A549 (cell line): ENCODE results near the gene SLC2A13.

Experiments
- CBX8 ChIP-seq: fragments of 200-600 bp; sonication (generic); IDR thresholded peaks from 2 replicates; pipeline ENCODE4 v1.6.1; 2016
- EP300 ChIP-seq, 2 experiments: fragments of >200 bp; sonication (Bioruptor Twin); formaldehyde crosslinking; IDR thresholded peaks; 2 replicates in 1 of 2; 3 replicates in 1 of 2; pipeline ENCODE4 v1.6.1; 2016 to 2017
- HOXB13 ChIP-seq: fragments of 250-450 bp; sonication (Bioruptor Pico); IDR thresholded peaks from 2 replicates; pipeline ENCODE4 v1.5.0; 2020; ENCODE audit warnings: low read depth, mild to moderate bottlenecking, moderate library complexity
- NR3C1 ChIP-seq: fragments of >200 bp; sonication (Bioruptor Twin); formaldehyde crosslinking; IDR thresholded peaks from 3 replicates; pipeline ENCODE4 v1.6.1; 2017
- PHF8 ChIP-seq: fragments of 200-600 bp; sonication (generic); IDR thresholded peaks from 2 replicates; pipeline ENCODE4 v1.6.1; 2016; ENCODE audit warnings: low read depth, mild to moderate bottlenecking, antibody characterized with exemption, moderate library complexity, borderline replicate concordance
- POLR2A ChIP-seq: IDR thresholded peaks from 2 replicates; pipeline ENCODE4 v1.6.1; 2012; ENCODE audit warnings: mild to moderate bottlenecking, low read length
- RAD21 ChIP-seq, 2 experiments: fragments of >200 bp in 1 of 2; sonication (Bioruptor Twin) in 1 of 2; formaldehyde crosslinking in 1 of 2; IDR thresholded peaks in 1 of 2; conservative IDR thresholded peaks in 1 of 2; 2 replicates in 1 of 2; 3 replicates in 1 of 2; pipeline ENCODE4 v1.6.1; 2012 to 2018; ENCODE audit warnings: inconsistent platforms in 1 of 2
- RCOR1 ChIP-seq: fragments of 150-350 bp; IDR thresholded peaks from 2 replicates; pipeline ENCODE4 v1.6.1; 2014; ENCODE audit warnings: antibody characterized with exemption, low read length, low read depth
- RFX5 ChIP-seq: fragments of 450-650 bp; IDR thresholded peaks from 2 replicates; pipeline ENCODE4 v1.7.1; 2014; ENCODE audit warnings: antibody characterized with exemption, mild to moderate bottlenecking, moderate library complexity
- SMC3 ChIP-seq: fragments of >200 bp; sonication (Bioruptor Twin); formaldehyde crosslinking; IDR thresholded peaks from 3 replicates; pipeline ENCODE4 v1.6.1; 2018; ENCODE audit warnings: inconsistent platforms
- TF ChIP-seq, protein P1 (sequence below): fragments of >200 bp; sonication (Bioruptor Twin); formaldehyde crosslinking; IDR thresholded peaks from 3 replicates; pipeline ENCODE4 v1.5.1; 2016
- TF ChIP-seq, protein P2 (sequence below): IDR thresholded peaks from 2 replicates; pipeline ENCODE4 v1.6.1; 2012
- TF ChIP-seq, protein P3 (sequence below): fragments of >200 bp; sonication (Bioruptor Twin); formaldehyde crosslinking; IDR thresholded peaks from 3 replicates; pipeline ENCODE4 v1.6.1; 2016

DNA sequence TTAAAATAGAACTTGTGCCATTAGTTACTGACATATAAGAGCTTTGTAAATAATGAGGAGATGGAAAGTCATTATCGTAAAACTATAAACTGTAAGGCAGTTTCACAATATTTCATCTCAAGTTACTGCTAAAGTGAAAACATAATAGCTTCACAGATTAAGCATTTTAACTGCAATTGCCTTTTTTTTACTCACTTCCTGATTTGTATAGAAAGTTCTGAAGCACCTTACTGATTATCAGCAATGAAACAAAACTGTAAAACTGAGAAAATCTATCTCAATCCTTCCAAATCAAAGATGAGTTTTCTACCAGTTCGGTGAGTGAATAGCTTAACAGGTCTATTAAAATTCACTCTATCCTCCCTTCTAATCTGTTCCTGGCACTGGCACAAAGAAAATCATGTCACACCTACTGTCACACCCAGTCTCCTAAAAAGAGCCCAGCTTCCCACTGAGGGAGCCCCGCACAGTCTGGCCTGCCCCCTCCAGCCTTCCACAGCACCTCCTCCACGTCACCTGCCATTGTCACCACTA lies 324.9 kb downstream of the SLC2A13 start:
- TF ChIP-seq, protein P1, sequence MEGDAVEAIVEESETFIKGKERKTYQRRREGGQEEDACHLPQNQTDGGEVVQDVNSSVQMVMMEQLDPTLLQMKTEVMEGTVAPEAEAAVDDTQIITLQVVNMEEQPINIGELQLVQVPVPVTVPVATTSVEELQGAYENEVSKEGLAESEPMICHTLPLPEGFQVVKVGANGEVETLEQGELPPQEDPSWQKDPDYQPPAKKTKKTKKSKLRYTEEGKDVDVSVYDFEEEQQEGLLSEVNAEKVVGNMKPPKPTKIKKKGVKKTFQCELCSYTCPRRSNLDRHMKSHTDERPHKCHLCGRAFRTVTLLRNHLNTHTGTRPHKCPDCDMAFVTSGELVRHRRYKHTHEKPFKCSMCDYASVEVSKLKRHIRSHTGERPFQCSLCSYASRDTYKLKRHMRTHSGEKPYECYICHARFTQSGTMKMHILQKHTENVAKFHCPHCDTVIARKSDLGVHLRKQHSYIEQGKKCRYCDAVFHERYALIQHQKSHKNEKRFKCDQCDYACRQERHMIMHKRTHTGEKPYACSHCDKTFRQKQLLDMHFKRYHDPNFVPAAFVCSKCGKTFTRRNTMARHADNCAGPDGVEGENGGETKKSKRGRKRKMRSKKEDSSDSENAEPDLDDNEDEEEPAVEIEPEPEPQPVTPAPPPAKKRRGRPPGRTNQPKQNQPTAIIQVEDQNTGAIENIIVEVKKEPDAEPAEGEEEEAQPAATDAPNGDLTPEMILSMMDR, result no peak
- TF ChIP-seq, protein P2, sequence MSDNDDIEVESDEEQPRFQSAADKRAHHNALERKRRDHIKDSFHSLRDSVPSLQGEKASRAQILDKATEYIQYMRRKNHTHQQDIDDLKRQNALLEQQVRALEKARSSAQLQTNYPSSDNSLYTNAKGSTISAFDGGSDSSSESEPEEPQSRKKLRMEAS, result no peak
- no peak for TF ChIP-seq SMC3
- no peak for TF ChIP-seq POLR2A
- no peak for TF ChIP-seq EP300 (IDR thresholded peaks at IDR 0.05)
- no peak for TF ChIP-seq PHF8
- no peak for TF ChIP-seq RFX5
- TF ChIP-seq, protein P3, sequence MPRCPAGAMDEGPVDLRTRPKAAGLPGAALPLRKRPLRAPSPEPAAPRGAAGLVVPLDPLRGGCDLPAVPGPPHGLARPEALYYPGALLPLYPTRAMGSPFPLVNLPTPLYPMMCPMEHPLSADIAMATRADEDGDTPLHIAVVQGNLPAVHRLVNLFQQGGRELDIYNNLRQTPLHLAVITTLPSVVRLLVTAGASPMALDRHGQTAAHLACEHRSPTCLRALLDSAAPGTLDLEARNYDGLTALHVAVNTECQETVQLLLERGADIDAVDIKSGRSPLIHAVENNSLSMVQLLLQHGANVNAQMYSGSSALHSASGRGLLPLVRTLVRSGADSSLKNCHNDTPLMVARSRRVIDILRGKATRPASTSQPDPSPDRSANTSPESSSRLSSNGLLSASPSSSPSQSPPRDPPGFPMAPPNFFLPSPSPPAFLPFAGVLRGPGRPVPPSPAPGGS, result no peak
- TF ChIP-seq NR3C1, result no peak
- no peak for TF ChIP-seq RCOR1
- TF ChIP-seq CBX8, result no peak
- TF ChIP-seq HOXB13 (CRISPR knock-in tag), result no peak
- TF ChIP-seq RAD21 (conservative IDR thresholded peaks at IDR 0.05 in 1 of 2, IDR thresholded peaks at IDR 0.05 in 1 of 2), result no peak
